Measurements from ENCODE around the gene CLK1.

CLK1 gene

DNA sequence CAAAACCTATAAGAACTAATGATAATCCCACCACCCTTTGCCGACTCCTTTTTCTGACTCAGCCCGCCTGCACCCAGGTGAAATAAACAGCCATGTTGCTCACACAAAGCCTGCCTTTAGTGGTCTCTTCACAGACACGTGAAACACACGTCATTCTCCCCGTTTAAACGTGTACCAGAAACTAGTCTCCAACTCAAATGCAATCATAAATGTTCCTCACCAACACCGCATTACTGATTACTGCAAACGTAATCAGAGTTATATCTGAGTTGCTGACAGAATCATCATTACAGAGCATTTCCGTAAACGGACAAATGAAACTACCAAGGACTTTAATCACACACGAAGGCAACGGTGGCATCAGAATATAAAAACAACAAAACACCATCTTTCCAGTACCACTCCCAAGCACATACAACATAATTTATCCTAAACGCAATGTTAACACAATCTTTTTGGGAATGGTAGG lies 1.9 kb downstream of the CLK1 start:
- Histone ChIP-seq H3K9ac (peak overlapping the region; percentile 98), H3K27me3 (ENCODE audit: control insufficient read depth, insufficient read depth, low read length) (no peaks in the 10 kb centered on the region), H3K79me2 (peaks cover 51% of the 10 kb centered on the region), H3K36me3 (ENCODE audit: control insufficient read depth, insufficient read depth, low read length) (peaks cover 6% of the 10 kb centered on the region), H2AFZ (no peak overlapping the region), H3K27ac (peak overlapping the region; percentile 98), H3K4me1 (peaks cover 9% of the 10 kb centered on the region), H3K4me3 (ENCODE audit: low read depth, low read length) (peak overlapping the region; percentile 92), H3K9me3 (ENCODE audit: control insufficient read depth, low read length) (no peaks in the 10 kb centered on the region), H3K4me2 (ENCODE audit: low read length) (peak overlapping the region; percentile 96)
- TF ChIP-seq, protein P1, sequence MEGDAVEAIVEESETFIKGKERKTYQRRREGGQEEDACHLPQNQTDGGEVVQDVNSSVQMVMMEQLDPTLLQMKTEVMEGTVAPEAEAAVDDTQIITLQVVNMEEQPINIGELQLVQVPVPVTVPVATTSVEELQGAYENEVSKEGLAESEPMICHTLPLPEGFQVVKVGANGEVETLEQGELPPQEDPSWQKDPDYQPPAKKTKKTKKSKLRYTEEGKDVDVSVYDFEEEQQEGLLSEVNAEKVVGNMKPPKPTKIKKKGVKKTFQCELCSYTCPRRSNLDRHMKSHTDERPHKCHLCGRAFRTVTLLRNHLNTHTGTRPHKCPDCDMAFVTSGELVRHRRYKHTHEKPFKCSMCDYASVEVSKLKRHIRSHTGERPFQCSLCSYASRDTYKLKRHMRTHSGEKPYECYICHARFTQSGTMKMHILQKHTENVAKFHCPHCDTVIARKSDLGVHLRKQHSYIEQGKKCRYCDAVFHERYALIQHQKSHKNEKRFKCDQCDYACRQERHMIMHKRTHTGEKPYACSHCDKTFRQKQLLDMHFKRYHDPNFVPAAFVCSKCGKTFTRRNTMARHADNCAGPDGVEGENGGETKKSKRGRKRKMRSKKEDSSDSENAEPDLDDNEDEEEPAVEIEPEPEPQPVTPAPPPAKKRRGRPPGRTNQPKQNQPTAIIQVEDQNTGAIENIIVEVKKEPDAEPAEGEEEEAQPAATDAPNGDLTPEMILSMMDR (IDR thresholded peaks at IDR 0.05), result no peak

DNA sequence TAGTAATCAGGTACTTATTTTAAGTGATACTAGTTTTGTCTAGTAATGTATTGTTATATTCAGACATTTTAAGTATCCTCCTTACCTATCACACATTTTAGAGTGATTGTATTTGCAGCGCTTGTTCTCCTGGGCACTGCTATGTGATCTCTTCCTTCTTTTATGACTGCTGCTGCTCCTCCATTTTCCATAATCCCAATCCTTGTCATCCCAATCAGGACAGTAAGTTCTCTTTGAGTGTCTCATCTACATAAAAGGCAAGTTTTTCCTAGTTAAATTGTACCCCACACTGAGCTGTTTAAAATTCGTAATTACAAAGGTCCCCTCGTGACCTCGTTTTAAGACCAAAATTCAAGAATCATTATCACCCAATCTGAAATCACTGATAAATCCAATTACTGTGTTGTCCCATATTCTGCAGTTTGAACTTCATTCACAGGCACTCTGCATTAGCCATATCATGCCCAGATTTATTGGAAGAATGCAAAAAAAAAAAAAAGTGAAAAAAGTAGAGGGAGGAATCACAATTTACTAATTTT lies 2.8 kb downstream of the CLK1 start:
- Histone ChIP-seq H3K79me2 (peaks cover 52% of the 10 kb centered on the region), H2AFZ (no peak overlapping the region), H3K27ac (peak overlapping the region; percentile 98), H3K4me3 (ENCODE audit: low read depth, low read length) (peak overlapping the region; percentile 92), H3K4me1 (peaks cover 9% of the 10 kb centered on the region), H3K9me3 (ENCODE audit: control insufficient read depth, low read length) (no peaks in the 10 kb centered on the region), H3K9ac (no peak overlapping the region), H3K36me3 (ENCODE audit: control insufficient read depth, insufficient read depth, low read length) (peaks cover 6% of the 10 kb centered on the region), H3K27me3 (ENCODE audit: control insufficient read depth, insufficient read depth, low read length) (no peaks in the 10 kb centered on the region), H3K4me2 (ENCODE audit: low read length) (peak overlapping the region; percentile 89)
- TF ChIP-seq, protein P1 (IDR thresholded peaks at IDR 0.05), result no peak

DNA sequence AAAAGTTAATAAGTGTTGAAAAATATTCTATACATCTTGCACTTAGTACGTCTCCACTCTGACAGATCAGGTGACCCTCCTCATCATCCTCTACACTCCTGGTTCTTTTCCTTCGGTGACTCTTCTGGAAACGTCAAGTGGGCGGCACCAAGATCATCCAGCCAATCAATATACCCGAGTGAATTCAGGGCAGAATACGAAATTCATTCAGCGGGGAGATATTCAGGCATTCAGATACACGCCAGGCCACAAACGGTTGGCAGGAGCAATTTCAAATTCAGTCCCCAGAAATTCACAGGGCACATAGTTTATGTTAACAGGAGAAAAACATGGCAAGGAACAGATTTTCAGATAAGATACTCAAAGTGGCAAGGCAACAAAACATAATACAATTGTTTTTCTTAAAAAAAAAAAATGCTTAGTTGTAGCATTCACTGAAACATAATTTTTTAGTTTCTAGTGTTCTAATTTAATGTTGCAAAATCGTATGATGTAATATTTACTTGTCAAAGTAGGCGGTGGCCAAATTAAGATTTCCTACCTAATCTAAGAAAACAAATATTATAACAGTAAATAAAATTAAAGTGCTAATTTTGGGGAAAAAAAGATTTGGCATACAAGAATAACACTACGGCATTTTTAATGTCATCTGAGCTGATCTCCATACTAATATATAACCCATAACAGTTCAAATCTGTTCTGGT lies 4.2 kb downstream of the CLK1 start:
- Histone ChIP-seq H3K36me3 (ENCODE audit: control insufficient read depth, insufficient read depth, low read length) (peaks cover 6% of the 10 kb centered on the region), H3K9ac (no peak overlapping the region), H3K79me2 (peaks cover 52% of the 10 kb centered on the region), H3K9me3 (ENCODE audit: control insufficient read depth, low read length) (no peaks in the 10 kb centered on the region), H3K27ac (peak overlapping the region; percentile 55), H3K4me3 (ENCODE audit: low read depth, low read length) (peak overlapping the region; percentile 92), H3K27me3 (ENCODE audit: control insufficient read depth, insufficient read depth, low read length) (no peaks in the 10 kb centered on the region), H3K4me2 (ENCODE audit: low read length) (peak overlapping the region; percentile 89), H2AFZ (no peak overlapping the region), H3K4me1 (peaks cover 9% of the 10 kb centered on the region)
- TF ChIP-seq, protein P1 (IDR thresholded peaks at IDR 0.05), result no peak

DNA sequence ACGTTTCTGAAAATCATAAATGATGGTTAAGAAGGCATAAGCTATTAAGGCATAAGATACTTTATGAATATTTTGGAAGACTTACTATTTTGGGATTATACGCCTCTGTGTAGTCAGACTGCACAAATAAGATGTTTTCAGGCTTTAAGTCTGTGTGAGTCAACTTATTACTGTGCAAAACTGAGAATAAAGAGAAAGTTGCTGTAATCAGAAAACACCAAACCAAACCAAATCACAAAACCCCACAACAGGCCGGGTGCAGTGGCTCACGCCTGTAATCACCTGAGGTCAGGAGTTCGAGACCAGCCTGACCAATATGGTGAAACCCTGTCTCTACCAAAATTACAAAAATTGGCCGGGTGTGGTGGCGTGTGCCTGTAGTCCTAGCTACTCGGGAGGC lies 7.7 kb downstream of the CLK1 start:
- TF ChIP-seq, protein P1 (IDR thresholded peaks at IDR 0.05), result no peak
- Histone ChIP-seq H2AFZ (no peak overlapping the region), H3K4me1 (peaks cover 9% of the 10 kb centered on the region), H3K27ac (no peak overlapping the region), H3K79me2 (peaks cover 31% of the 10 kb centered on the region), H3K27me3 (ENCODE audit: control insufficient read depth, insufficient read depth, low read length) (no peaks in the 10 kb centered on the region), H3K4me3 (ENCODE audit: low read depth, low read length) (no peak overlapping the region), H3K4me2 (ENCODE audit: low read length) (no peak overlapping the region), H3K36me3 (ENCODE audit: control insufficient read depth, insufficient read depth, low read length) (no peaks in the 10 kb centered on the region), H3K9me3 (ENCODE audit: control insufficient read depth, low read length) (no peaks in the 10 kb centered on the region), H3K9ac (no peak overlapping the region)
